ENCODE data around the gene SLC52A1. TPM values are rescaled to one million over a fixed set of nuclear protein-coding genes. Genes with fewer than 3 reads are reported as not detected.

Gene SLC52A1
- total RNA-seq, 1 experiment from 2014 or later = 1.1 TPM

- DNase-seq (ENCODE audit: low spot score) (no peak), ATAC-seq (no peak)
- Mint-ChIP-seq H3K4me1 (peaks cover 16% of the 10 kb centered on the region), H3K4me3 (peak overlapping the region; percentile 87), H3K27ac (peak overlapping the region; percentile 58), H3K27me3 (ENCODE audit: low read depth) (peaks cover 17% of the 10 kb centered on the region), H3K36me3 (peaks cover 32% of the 10 kb centered on the region), H3K9me3 (no peaks in the 10 kb centered on the region)
- POLR2A ChIA-PET = no interaction called here
- no peak for TF ChIP-seq FOXP1 (CRISPR knock-in tag; IDR thresholded peaks at IDR 0.05; ENCODE audit: borderline replicate concordance)
- TF ChIP-seq ZNF317 (CRISPR knock-in tag; IDR thresholded peaks at IDR 0.05; ENCODE audit: borderline replicate concordance, low read depth) = no peak
- TF ChIP-seq NR2C2 (CRISPR knock-in tag; IDR thresholded peaks at IDR 0.05) = no peak
- TF ChIP-seq MYBL2 (CRISPR knock-in tag; IDR thresholded peaks at IDR 0.05) = no peak
- no peak for TF ChIP-seq TEAD1 (CRISPR knock-in tag; IDR thresholded peaks at IDR 0.05)
- no peak for TF ChIP-seq HMGXB4 (CRISPR knock-in tag; IDR thresholded peaks at IDR 0.05)
- no peak for TF ChIP-seq ATF3 (CRISPR knock-in tag; conservative IDR thresholded peaks at IDR 0.05)
- no peak for TF ChIP-seq ZNF396 (CRISPR knock-in tag; IDR thresholded peaks at IDR 0.05; ENCODE audit: borderline replicate concordance)
- TF ChIP-seq ZNF138 (CRISPR knock-in tag; conservative IDR thresholded peaks at IDR 0.05) = no peak
- CTCF ChIA-PET = interaction anchor here (1.4 to 1.6 kb wide), 2 partner anchors 12 to 122 kb away, joined by 3 to 4 read pairs; partner anchors contain the start of gene CAMTA2
Measured at GRCh38 chr17:4999430-5000093, 35.7 kb downstream of the SLC52A1 start.

- DNase-seq (ENCODE audit: low spot score) = peak; percentile 17
- H3K9me3 Mint-ChIP-seq = no peaks in the 10 kb centered on the region
- TF ChIP-seq E2F5 (CRISPR knock-in tag; IDR thresholded peaks at IDR 0.05) (no peak), GABPB1 (CRISPR knock-in tag; IDR thresholded peaks at IDR 0.05) (peak; percentile 59; the same call in 1 of the 2 replicates), E2F4 (CRISPR knock-in tag; IDR thresholded peaks at IDR 0.05; ENCODE audit: borderline replicate concordance, low read depth) (no peak), PRRX2 (CRISPR knock-in tag; IDR thresholded peaks at IDR 0.05) (no peak), RORB (CRISPR knock-in tag; IDR thresholded peaks at IDR 0.05) (no peak), HMGA2 (CRISPR knock-in tag; IDR thresholded peaks at IDR 0.05) (no peak), ZBTB21 (CRISPR knock-in tag; IDR thresholded peaks at IDR 0.05; ENCODE audit: borderline replicate concordance) (no peak), OVOL2 (CRISPR knock-in tag; IDR thresholded peaks at IDR 0.05; ENCODE audit: borderline replicate concordance) (no peak)
- H3K27ac Mint-ChIP-seq = peak overlapping the region; percentile 58
- CTCF ChIA-PET = interaction anchor here (1.3 to 2.3 kb wide), 4 partner anchors 11 to 63 kb away, joined by 4 to 17 read pairs (median 10); partner anchors contain the start of genes CAMTA2 and SPAG7
- H3K4me3 Mint-ChIP-seq = peak overlapping the region; percentile 87
- peaks cover 16% of the 10 kb centered on the region for H3K4me1 Mint-ChIP-seq
- POLR2A ChIA-PET = interaction anchor here (2.0 kb wide), 1 partner anchor 32 kb away, joined by 11 read pairs; the partner anchor contains the start of gene SPAG7
- H3K27me3 Mint-ChIP-seq (ENCODE audit: low read depth) = peaks cover 24% of the 10 kb centered on the region
- peak; percentile 10 for ATAC-seq
- peaks cover 25% of the 10 kb centered on the region for H3K36me3 Mint-ChIP-seq
Measured at GRCh38 chr17:4998732-4999429, 36.3 kb downstream of the SLC52A1 start.

All from WTC11 (cell line).